ACC112 (cell line): ENCODE results near the gene LCN12.

ENCODE experiments used
- H2AFZ ChIP-seq: fragments of 200-600 bp; sonication (generic); one replicate; pipeline ENCODE4 v1.6.0; 2017; ENCODE audit warnings: antibody characterized with exemption, low read length; ENCODE audit not compliant: unreplicated experiment
- H3K27ac ChIP-seq: fragments of 200-600 bp; sonication (generic); 2 replicates; pipeline ENCODE4 v1.5.1; 2014; ENCODE audit warnings: low read depth, mild to moderate bottlenecking, antibody characterized with exemption, low read length, moderate library complexity
- H3K27me3 ChIP-seq: fragments of 200-600 bp; sonication (generic); 2 replicates; pipeline ENCODE4 v1.6.1; 2014; ENCODE audit warnings: mild to moderate bottlenecking, antibody characterized with exemption, low read length, moderate library complexity, mixed read lengths; ENCODE audit not compliant: insufficient read depth
- H3K36me3 ChIP-seq: fragments of 200-600 bp; sonication (generic); 2 replicates; pipeline ENCODE4 v1.6.1; 2016; ENCODE audit warnings: mild to moderate bottlenecking, antibody characterized with exemption, low read length, moderate library complexity, mixed read lengths; ENCODE audit not compliant: insufficient read depth
- H3K4me1 ChIP-seq: fragments of 200-600 bp; sonication (generic); one replicate; pipeline ENCODE4 v1.6.1; 2016; ENCODE audit warnings: low read length, mixed read lengths; ENCODE audit not compliant: insufficient read depth, unreplicated experiment, control insufficient read depth
- H3K4me3 ChIP-seq: fragments of 200-600 bp; sonication (generic); 2 replicates; pipeline ENCODE4 v1.5.1; 2014; ENCODE audit warnings: mild to moderate bottlenecking, low read depth, low read length
- H3K79me2 ChIP-seq: fragments of 200-600 bp; sonication (generic); one replicate; pipeline ENCODE4 v1.6.0; 2016; ENCODE audit warnings: low read length; ENCODE audit not compliant: control insufficient read depth, unreplicated experiment, insufficient read depth

LCN12 gene

GRCh38 chr9:136975644-136976043 is 23.6 kb downstream of the LCN12 start:
- no peaks in the 10 kb centered on the region for H3K79me2 ChIP-seq
- H3K27me3 ChIP-seq, result no peaks in the 10 kb centered on the region
- no peaks in the 10 kb centered on the region for H3K4me1 ChIP-seq
- H2AFZ ChIP-seq, result no peak overlapping the region
- H3K36me3 ChIP-seq, result no peaks in the 10 kb centered on the region
- H3K27ac ChIP-seq, result no peak overlapping the region
- no peak overlapping the region for H3K4me3 ChIP-seq

- no peaks in the 10 kb centered on the region for H3K36me3 ChIP-seq
- peak within 1 kb of the TSS; percentile 74 for H3K4me3 ChIP-seq
- H2AFZ ChIP-seq, result peak within 1 kb of the TSS; percentile 89
- no peaks in the 10 kb centered on the region for H3K4me1 ChIP-seq
- no peaks in the 10 kb centered on the region for H3K27me3 ChIP-seq
- H3K79me2 ChIP-seq, result no peaks in the 10 kb centered on the region
- no peak within 1 kb of the TSS for H3K27ac ChIP-seq
These were observed 25.1 kb downstream of the LCN12 start, which contains the start of gene PTGDS for GRCh38 chr9:136977223-136977622. PTGDS (plus strand) TSS chr9:136977504; CDS start chr9:136977579, 75 bp downstream.

GRCh38 chr9:136977649-136978072 is 25.6 kb downstream of the LCN12 start:
- peak overlapping the region; percentile 74 for H3K4me3 ChIP-seq
- H3K79me2 ChIP-seq, result no peaks in the 10 kb centered on the region
- no peaks in the 10 kb centered on the region for H3K36me3 ChIP-seq
- H2AFZ ChIP-seq, result peak overlapping the region; percentile 89
- no peaks in the 10 kb centered on the region for H3K27me3 ChIP-seq
- no peaks in the 10 kb centered on the region for H3K4me1 ChIP-seq
- no peak overlapping the region for H3K27ac ChIP-seq

- no peaks in the 10 kb centered on the region for H3K4me1 ChIP-seq
- H2AFZ ChIP-seq, result peak overlapping the region; percentile 89
- no peak overlapping the region for H3K27ac ChIP-seq
- H3K36me3 ChIP-seq, result no peaks in the 10 kb centered on the region
- no peaks in the 10 kb centered on the region for H3K79me2 ChIP-seq
- H3K4me3 ChIP-seq, result peak overlapping the region; percentile 74
- H3K27me3 ChIP-seq, result no peaks in the 10 kb centered on the region
These were observed 26.2 kb downstream of the LCN12 start for GRCh38 chr9:136978073-136978864.

GRCh38 chr9:136978865-136979544 is 26.9 kb downstream of the LCN12 start:
- H3K4me3 ChIP-seq, result no peak overlapping the region
- H3K79me2 ChIP-seq, result no peaks in the 10 kb centered on the region
- no peaks in the 10 kb centered on the region for H3K4me1 ChIP-seq
- H3K36me3 ChIP-seq, result no peaks in the 10 kb centered on the region
- H3K27ac ChIP-seq, result no peak overlapping the region
- 0 out of 2 replicates have a peak, but pooled peaks cover 5% of the 10 kb centered on the region for H3K27me3 ChIP-seq
- H2AFZ ChIP-seq, result no peak overlapping the region

DNA sequence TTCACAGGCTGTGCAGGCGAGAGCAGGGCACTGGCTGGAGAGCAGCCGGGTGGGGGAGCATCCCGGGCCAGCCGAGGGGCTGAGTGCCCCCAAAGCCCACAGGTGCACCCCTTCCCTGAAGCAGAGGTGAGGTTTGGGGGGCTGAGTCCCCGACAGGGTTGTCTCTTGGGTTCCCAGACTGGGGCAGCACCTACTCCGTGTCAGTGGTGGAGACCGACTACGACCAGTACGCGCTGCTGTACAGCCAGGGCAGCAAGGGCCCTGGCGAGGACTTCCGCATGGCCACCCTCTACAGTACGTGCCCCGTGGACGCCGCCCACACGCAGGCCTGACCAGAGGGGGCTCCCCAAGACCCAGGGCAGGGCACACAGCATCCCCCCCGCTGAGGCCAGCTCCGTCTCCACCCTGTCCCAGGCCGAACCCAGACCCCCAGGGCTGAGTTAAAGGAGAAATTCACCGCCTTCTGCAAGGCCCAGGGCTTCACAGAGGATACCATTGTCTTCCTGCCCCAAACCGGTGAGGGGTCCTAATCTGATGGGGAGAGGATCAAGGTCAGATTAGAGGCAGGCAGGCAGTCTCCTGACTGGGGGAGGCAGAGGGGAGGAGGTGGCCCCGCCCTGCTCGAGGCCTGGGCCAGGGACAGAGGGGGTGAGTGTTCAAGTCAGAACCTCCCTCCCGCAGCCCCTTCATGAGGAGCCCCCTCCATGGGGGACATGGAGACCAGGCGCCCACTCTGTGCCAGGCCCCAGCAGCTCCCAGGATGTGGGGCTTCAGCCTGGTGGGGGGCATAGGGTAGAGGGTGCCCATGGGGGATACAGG is 27.9 kb downstream of the LCN12 start:
- Histone ChIP-seq H3K4me1 (no peaks in the 10 kb centered on the region), H3K27ac (no peak overlapping the region), H2AFZ (no peak overlapping the region), H3K27me3 (peaks cover 15% of the 10 kb centered on the region), H3K36me3 (no peaks in the 10 kb centered on the region), H3K4me3 (no peak overlapping the region), H3K79me2 (no peaks in the 10 kb centered on the region)

GRCh38 chr9:136980669-136981478 is 28.8 kb downstream of the LCN12 start:
- Histone ChIP-seq H3K27ac (no peak overlapping the region), H3K79me2 (no peaks in the 10 kb centered on the region), H3K27me3 (peaks cover 23% of the 10 kb centered on the region), H3K4me1 (no peaks in the 10 kb centered on the region), H3K4me3 (no peak overlapping the region), H2AFZ (no peak overlapping the region), H3K36me3 (no peaks in the 10 kb centered on the region)

DNA sequence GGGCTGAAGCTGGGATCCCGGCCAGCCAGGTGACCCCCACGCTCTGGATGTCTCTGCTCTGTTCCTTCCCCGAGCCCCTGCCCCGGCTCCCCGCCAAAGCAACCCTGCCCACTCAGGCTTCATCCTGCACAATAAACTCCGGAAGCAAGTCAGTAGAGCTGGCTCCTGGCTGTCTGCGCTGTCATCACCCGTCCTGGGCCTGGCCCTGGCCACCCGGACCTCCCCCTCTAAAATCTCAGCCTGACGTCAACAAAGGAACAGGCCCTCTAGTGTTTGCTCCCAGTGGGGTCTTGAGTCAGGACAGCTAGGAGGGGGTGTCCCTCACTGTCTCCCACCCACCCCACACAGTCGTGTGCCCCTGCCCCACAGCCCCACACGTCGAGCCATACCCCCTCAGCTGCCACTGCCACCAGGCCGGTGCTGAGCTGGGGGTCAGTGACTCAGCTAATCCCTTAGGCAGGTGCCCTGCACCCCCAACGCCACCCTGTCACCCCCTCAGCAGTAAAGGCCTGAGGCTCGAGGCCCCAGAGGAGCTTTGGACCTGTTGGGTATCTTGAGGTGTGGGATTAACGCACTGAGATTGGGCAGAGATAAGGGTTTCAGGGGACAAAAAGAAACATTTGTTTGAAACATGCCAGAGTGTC is 29.6 kb downstream of the LCN12 start:
- Histone ChIP-seq H2AFZ (no peak overlapping the region), H3K27me3 (peaks cover 27% of the 10 kb centered on the region), H3K79me2 (no peaks in the 10 kb centered on the region), H3K36me3 (no peaks in the 10 kb centered on the region), H3K27ac (no peak overlapping the region), H3K4me3 (no peak overlapping the region), H3K4me1 (no peaks in the 10 kb centered on the region)

DNA sequence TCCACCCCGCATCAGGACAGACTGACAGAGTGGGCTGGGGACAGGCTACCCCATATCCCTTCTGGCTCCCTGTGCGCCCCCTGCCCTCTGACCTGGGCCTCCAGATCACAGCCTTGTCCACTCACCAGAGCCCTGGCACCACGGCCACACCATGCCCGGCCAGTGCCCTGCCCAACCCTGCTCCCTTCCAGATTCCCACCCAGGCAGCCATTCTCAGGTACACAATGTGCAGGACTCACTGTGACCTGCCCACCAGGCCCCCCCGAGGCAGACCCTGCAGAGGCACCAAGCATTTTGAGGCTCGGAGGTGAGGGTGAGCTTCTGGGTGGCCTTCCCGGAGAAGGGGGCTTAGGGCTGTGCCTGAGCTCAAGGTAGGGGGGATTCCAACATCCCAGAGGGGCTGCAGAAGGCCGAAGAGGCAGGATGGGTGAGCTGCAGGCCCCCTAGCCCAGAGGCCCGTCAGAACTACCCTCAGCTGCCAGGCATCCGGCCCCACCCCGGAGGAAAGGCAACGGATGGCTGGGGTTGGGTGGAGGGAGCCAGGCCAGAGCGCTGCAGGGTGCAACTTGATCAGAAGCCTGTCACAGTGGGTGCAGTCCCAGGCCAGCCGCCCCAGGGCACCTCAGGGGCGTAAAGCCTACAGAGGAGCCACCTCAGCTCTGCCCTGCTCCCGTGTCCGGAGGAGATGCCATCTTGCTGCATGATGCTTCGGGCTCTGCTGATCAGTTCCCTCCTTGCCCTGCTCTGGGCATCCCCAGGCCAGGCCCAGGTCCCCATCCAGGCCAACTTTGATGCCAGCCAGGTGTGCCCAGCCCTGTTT is 30.4 kb downstream of the LCN12 start, which contains the start of gene LCNL1:
Gene LCNL1, plus strand, starts transcription at position 762 of the 820 bp plus-strand sequence. CDS start 594 bp downstream, outside the sequence.
- H3K27ac ChIP-seq, result no peak within 1 kb of the TSS

More for the DNA sequence above, 30.4 kb downstream of the LCN12 start, which contains the start of gene LCNL1:
- no peaks in the 10 kb centered on the region for H3K4me1 ChIP-seq
- peaks cover 27% of the 10 kb centered on the region for H3K27me3 ChIP-seq
- H3K36me3 ChIP-seq, result no peaks in the 10 kb centered on the region
- H3K4me3 ChIP-seq, result no peak within 1 kb of the TSS
- no peaks in the 10 kb centered on the region for H3K79me2 ChIP-seq
- H2AFZ ChIP-seq, result no peak within 1 kb of the TSS
